Measurements from ENCODE around the gene PDSS2. TPM values are rescaled to one million over a fixed set of nuclear protein-coding genes. Genes with fewer than 3 reads are reported as not detected.

Gene PDSS2
- polyA plus RNA-seq, 1 experiment, result 11.6 TPM

- POLR2A ChIA-PET, result no interaction called here
- Histone ChIP-seq H3K27me3 (ENCODE audit: control insufficient read depth, insufficient read depth, low read length) (no peaks in the 10 kb centered on the region), H3K36me3 (ENCODE audit: control insufficient read depth, insufficient read depth, low read length) (no peaks in the 10 kb centered on the region), H3K4me3 (ENCODE audit: low read depth, low read length) (no peak overlapping the region)
- no peak for DNase-seq (ENCODE audit: low read depth)
- CTCF ChIA-PET, result interaction anchor here (0.6 kb wide), 1 partner anchor 301 kb away, joined by 3 read pairs; no protein-coding TSS in a partner anchor
- TF ChIP-seq CTCF (IDR thresholded peaks at IDR 0.05; ENCODE audit: insufficient read depth, low read depth, low read length), result no peak
Observed at GRCh38 chr6:107413966-107414645, 45.3 kb downstream of the PDSS2 start.

GRCh38 chr6:107411161-107411560 is 48.2 kb downstream of the PDSS2 start:
- no peak for TF ChIP-seq CTCF (IDR thresholded peaks at IDR 0.05; ENCODE audit: insufficient read depth, low read depth, low read length)
- CTCF ChIA-PET, result no interaction called here
- H3K27me3 ChIP-seq (ENCODE audit: control insufficient read depth, insufficient read depth, low read length), result no peaks in the 10 kb centered on the region
- DNase-seq (ENCODE audit: low read depth), result no peak
- POLR2A ChIA-PET, result no interaction called here
- H3K36me3 ChIP-seq (ENCODE audit: control insufficient read depth, insufficient read depth, low read length), result no peaks in the 10 kb centered on the region
- no peak overlapping the region for H3K4me3 ChIP-seq (ENCODE audit: low read depth, low read length)

GRCh38 chr6:107409942-107410341 is 49.4 kb downstream of the PDSS2 start:
- no peak for DNase-seq (ENCODE audit: low read depth)
- TF ChIP-seq CTCF (IDR thresholded peaks at IDR 0.05; ENCODE audit: insufficient read depth, low read depth, low read length), result no peak
- POLR2A ChIA-PET, result no interaction called here
- Histone ChIP-seq H3K4me3 (ENCODE audit: low read depth, low read length) (no peak overlapping the region), H3K27me3 (ENCODE audit: control insufficient read depth, insufficient read depth, low read length) (no peaks in the 10 kb centered on the region), H3K36me3 (ENCODE audit: control insufficient read depth, insufficient read depth, low read length) (no peaks in the 10 kb centered on the region)
- CTCF ChIA-PET, result no interaction called here

- no peaks in the 10 kb centered on the region for H3K36me3 ChIP-seq (ENCODE audit: control insufficient read depth, insufficient read depth, low read length)
- H3K4me3 ChIP-seq (ENCODE audit: low read depth, low read length), result no peak overlapping the region
- ChIA-PET CTCF (interaction anchor here (1.4 kb wide), 1 partner anchor 33 kb away, joined by 3 read pairs; no protein-coding TSS in a partner anchor), POLR2A (no interaction called here)
- TF ChIP-seq CTCF (IDR thresholded peaks at IDR 0.05; ENCODE audit: insufficient read depth, low read depth, low read length), result no peak
- H3K27me3 ChIP-seq (ENCODE audit: control insufficient read depth, insufficient read depth, low read length), result no peaks in the 10 kb centered on the region
- DNase-seq (ENCODE audit: low read depth), result no peak
Observed at GRCh38 chr6:107408714-107409113, 50.6 kb downstream of the PDSS2 start.

- TF ChIP-seq CTCF (IDR thresholded peaks at IDR 0.05; ENCODE audit: insufficient read depth, low read depth, low read length), result no peak
- no peak overlapping the region for H3K4me3 ChIP-seq (ENCODE audit: low read depth, low read length)
- ChIA-PET POLR2A (no interaction called here), CTCF (no interaction called here)
- H3K27me3 ChIP-seq (ENCODE audit: control insufficient read depth, insufficient read depth, low read length), result no peaks in the 10 kb centered on the region
- DNase-seq (ENCODE audit: low read depth), result no peak
- H3K36me3 ChIP-seq (ENCODE audit: control insufficient read depth, insufficient read depth, low read length), result no peaks in the 10 kb centered on the region
Observed at GRCh38 chr6:107405002-107405401, 54.4 kb downstream of the PDSS2 start.

Measured in BJ (cell line).